ENCODE results near the gene GPR141.

Gene GPR141

DNA sequence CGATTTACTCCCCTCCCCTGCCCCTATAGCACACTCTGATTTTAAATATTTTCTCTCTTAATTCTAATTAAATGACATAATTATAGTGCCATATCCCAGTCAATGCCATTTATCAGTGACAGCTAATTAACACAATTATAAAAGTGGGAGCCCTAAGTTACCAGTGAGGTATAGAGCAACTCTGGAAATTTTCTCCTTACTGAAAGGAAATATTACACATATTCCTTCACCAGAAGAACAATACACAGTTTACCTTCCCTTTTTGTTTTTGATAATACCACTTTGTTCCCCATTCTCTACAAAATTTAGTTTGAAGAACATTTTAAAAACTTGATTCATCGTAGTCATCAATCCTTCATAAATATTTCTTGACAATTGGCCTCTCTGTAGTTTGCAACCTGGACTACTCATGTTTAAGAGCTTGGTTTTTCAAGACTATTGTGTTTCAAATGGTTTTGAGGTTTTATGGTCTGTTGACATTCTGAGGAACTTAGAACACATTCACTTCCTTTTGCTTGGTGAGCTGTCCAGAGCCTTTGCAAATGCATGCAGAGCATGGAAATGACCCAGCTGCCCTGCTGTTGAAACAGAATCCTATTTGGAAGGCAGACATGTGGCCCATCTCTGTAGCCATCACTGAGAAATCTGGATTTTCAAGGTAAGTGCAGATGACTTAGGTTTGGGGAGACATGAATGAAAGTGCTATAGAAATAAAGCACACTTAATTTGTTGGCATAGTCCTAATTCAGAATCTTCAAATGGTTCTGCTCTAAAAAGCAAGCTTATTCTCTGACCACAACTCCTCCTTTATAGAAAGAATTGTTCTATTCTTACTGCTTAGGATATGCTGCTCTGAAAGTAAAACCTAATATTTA, at the start of gene GPR141:
GPR141 (plus strand) TSS at position 521 of the 875 bp plus-strand sequence. CDS start 56,628 bp downstream, outside the sequence.
- FAIRE-seq, result no peak

- no peak for FAIRE-seq
Observed at GRCh38 chr7:37635346-37635745, 48.2 kb upstream of the GPR141 start.

- FAIRE-seq, result no peak
Observed at GRCh38 chr7:37642028-37642540, 41.5 kb upstream of the GPR141 start.

- no peak for FAIRE-seq
Observed at GRCh38 chr7:37643876-37644275, 39.7 kb upstream of the GPR141 start.

GRCh38 chr7:37645282-37646050, 38.1 kb upstream of the GPR141 start:
- FAIRE-seq, result no peak

DNA sequence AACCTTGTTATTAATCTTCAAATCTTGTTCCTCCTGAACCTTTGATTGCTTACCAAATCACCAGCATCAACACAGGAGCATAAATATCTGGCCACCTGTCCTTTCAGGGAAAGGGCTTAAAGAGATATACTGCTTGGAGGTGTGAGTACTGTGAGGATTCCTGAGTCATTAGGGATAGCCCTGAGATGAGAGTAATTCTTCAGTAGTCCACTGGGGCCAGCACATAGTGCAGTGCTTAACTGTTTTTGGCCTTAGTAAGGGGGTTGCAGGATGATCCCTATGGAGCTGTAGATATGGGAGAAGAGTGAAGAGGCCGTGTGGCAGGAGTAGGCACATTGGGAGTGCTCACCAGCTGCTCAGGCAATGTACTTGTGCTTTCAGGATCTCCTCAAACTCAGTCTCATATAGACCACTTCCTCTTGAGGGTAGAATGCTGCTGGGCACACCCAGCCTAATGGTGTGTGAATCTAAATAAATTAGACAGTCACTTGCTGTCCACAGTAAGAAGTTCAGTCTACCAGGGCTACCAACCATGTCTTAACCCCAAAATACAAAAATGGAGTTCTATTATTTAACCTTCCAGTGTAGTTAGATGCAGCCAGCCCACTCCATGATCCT, 26.5 kb upstream of the GPR141 start:
- no peak for FAIRE-seq

- no peak for FAIRE-seq
Observed at GRCh38 chr7:37657816-37658215, 25.8 kb upstream of the GPR141 start.

DNA sequence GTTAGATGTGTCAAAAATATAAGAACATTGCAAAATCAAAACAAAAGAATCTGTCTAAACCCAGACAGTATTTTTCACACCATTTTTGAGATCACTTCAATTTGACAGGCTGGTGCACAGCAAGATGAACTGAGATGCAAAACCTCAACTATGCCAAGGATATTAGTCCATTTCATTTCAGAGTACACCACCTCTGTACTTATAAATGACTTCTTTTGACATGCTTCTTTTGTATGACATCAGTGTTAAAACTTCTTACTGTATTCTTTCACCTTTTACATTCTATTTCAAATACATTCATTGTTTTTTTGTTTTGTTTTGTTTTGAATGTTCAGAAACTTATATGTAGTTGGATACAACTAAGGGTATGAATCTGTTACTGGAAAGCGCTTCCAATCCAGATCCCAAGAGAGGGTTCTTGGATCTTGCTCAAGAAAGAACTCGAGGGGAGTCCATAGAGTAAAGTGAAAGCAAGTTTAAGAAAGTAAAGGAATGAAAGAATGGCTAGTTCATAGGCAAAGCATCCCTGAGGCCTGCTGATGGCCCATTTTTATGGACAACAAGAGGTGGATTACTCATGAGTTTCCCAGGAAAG, 23.5 kb upstream of the GPR141 start:
- no peak for FAIRE-seq

GRCh38 chr7:37660614-37661013, 23.0 kb upstream of the GPR141 start:
- FAIRE-seq, result no peak

DNA sequence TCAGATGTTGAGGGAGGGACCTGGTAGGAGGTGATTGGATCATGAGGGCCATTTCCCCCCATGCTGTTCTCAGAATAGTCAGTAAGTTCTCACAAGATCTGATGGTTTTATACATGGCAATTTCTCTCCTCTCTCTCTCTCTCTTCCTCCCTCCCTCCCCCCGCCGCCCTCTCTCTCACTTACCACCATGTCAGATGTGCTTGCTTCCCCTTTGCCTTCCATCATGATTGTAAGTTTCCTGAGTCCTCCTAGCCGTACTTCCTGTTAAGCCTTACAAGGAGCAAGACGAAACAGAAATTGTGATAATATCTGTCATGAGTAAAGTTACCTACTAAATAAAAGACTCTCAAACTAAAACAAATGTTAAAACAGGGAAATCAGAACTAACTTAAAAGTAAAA, 19.9 kb upstream of the GPR141 start:
- FAIRE-seq, result no peak

DNA sequence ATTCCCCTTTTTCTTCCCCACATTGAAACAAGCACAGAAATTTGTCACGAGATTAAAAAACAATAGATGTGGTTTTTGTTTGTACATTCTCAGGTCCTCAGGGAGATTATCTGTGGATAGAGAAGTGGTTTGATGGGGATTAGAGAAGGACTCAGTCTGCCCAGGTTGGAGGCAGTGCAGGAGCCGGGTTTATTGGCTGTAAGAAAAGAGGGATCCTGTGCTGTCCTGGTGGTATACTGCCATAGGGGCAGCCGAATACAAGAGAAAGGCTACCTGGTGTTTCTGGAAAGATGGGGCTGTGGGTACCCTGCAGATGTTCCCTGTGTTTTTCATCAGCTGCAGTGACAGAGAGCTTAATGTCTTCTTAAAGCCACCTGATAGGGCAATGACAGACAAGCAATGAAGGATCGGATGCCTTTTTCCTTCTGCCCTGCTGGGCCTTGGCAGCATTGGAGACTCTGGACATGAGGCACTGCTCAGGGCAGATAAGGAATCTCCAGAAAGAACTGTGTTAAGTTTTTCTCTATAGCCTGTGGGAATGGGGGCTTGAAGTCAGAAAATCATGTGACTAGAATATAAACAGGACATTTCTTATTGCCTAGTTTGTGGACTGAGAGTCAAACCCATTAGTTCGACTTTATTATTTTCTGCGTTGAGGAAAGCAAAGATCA, 18.1 kb upstream of the GPR141 start:
- FAIRE-seq, result no peak

- FAIRE-seq, result no peak
Observed at GRCh38 chr7:37666026-37666799, 17.4 kb upstream of the GPR141 start.

DNA sequence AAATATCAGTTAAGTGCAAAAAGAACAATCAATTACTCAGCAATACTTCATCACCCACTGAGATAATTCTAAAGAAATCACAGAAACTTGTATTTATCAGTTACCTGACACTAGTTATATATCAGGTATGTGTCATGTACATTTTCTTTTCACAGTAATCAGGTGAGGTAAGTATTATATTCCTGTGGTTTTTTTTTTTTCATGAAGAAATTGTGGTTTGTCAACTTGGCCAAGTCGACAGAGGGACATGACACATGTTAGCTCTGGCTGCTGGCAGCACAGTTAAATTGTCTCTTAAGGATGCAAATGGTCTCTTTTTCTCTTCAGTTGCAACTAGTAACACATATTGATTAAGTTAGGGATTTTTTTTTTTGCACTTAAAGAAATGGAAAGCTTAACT, 13.7 kb upstream of the GPR141 start:
- FAIRE-seq, result no peak

DNA sequence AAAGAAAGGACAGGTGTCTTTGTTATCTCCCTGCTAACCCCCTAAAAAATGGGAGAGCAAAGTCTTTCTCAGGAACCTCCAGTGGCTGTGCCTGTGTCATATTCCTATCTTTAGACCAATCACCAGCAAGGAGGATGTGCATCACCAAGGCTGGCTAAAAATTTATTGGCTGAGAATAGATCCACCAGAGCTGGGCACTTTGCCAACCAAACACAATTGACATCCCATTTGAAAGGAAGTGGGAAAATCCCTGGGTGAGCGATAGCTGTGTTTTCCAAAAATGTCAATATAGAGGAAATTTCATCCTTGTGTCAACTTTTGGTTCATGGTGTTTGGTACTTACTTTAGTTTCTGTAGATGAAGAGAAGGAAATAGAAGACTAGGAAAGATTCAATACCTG, 13.1 kb upstream of the GPR141 start:
- FAIRE-seq, result no peak

- no peak for FAIRE-seq
Observed at GRCh38 chr7:37671876-37672275, 11.7 kb upstream of the GPR141 start.

GRCh38 chr7:37672926-37673325, 10.6 kb upstream of the GPR141 start:
- no peak for FAIRE-seq

- FAIRE-seq, result no peak
Observed at GRCh38 chr7:37673523-37673922, 10.0 kb upstream of the GPR141 start.

GRCh38 chr7:37674531-37674930, 9.0 kb upstream of the GPR141 start:
- no peak for FAIRE-seq

- no peak for FAIRE-seq
Observed at GRCh38 chr7:37675749-37676148, 7.8 kb upstream of the GPR141 start.

DNA sequence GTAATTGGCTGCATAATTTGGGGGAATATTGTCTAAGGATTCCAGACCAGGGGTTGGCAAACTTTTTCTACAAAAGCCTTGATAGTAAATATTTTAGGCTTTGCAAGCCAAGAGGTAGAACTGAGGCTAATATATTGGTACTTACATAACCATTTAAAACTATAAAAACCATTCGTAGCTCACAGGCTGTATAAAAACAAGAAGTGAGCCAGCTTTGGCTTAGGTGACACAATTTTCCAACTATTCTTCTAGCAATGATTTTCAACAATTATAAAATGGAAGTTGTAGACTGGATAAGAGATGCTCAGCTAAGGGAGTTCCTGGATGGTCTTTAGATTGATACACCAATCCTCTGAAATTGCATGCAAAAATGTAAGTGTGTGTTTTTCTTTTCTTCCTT, 1.4 kb downstream of the GPR141 start:
- FAIRE-seq, result no peak

GRCh38 chr7:37686556-37687345, 3.2 kb downstream of the GPR141 start:
- no peak for FAIRE-seq

Measured in islet of Langerhans (tissue), 1 donor.